Measurements from ENCODE around the gene CCDC50.

The CCDC50 gene

GRCh38 chr3:191328962-191329653 lies at the start of gene CCDC50:
TSS of gene CCDC50 (plus strand) at chr3:191329394. CDS start at chr3:191329675, 281 bp downstream.
- peak; percentile 39 for DNase-seq

GRCh38 chr3:191280111-191280510 lies 49.1 kb upstream of the CCDC50 start:
- no peak for DNase-seq

GRCh38 chr3:191280882-191281281 lies 48.3 kb upstream of the CCDC50 start:
- DNase-seq = no peak

- no peak for DNase-seq
Measured at GRCh38 chr3:191282251-191283185, 46.7 kb upstream of the CCDC50 start.

GRCh38 chr3:191283400-191283799 lies 45.8 kb upstream of the CCDC50 start:
- no peak for DNase-seq

GRCh38 chr3:191290311-191291025 lies 38.7 kb upstream of the CCDC50 start:
- DNase-seq = no peak

- DNase-seq = no peak
Measured at GRCh38 chr3:191292243-191293015, 36.8 kb upstream of the CCDC50 start.

GRCh38 chr3:191294291-191294690 lies 34.9 kb upstream of the CCDC50 start:
- no peak for DNase-seq

GRCh38 chr3:191296041-191296541 lies 33.1 kb upstream of the CCDC50 start:
- DNase-seq = no peak

GRCh38 chr3:191298846-191299245 lies 30.3 kb upstream of the CCDC50 start:
- no peak for DNase-seq

- no peak for DNase-seq
Measured at GRCh38 chr3:191300422-191300821, 28.8 kb upstream of the CCDC50 start.

GRCh38 chr3:191301017-191301416 lies 28.2 kb upstream of the CCDC50 start:
- DNase-seq = no peak

- DNase-seq = no peak
Measured at GRCh38 chr3:191301782-191302411, 27.3 kb upstream of the CCDC50 start.

- no peak for DNase-seq
Measured at GRCh38 chr3:191302451-191302850, 26.7 kb upstream of the CCDC50 start.

- no peak for DNase-seq
Measured at GRCh38 chr3:191303596-191303995, 25.6 kb upstream of the CCDC50 start.

GRCh38 chr3:191306428-191306827 lies 22.8 kb upstream of the CCDC50 start:
- DNase-seq = no peak

GRCh38 chr3:191307341-191307740 lies 21.9 kb upstream of the CCDC50 start:
- DNase-seq = no peak

- no peak for DNase-seq
Measured at GRCh38 chr3:191313296-191313695, 15.9 kb upstream of the CCDC50 start.

- no peak for DNase-seq
Measured at GRCh38 chr3:191314109-191314728, 15.0 kb upstream of the CCDC50 start.

- DNase-seq = no peak
Measured at GRCh38 chr3:191316876-191317603, 12.2 kb upstream of the CCDC50 start.

- no peak for DNase-seq
Measured at GRCh38 chr3:191320316-191320715, 8.9 kb upstream of the CCDC50 start.
